SU-DHL-6 (cell line): Measurements from ENCODE around the gene PSMB1.

ENCODE experiments used
- H2AFZ ChIP-seq: fragments of 200-600 bp; sonication (generic); 2 replicates; pipeline ENCODE4 v1.6.1; 2014; ENCODE audit warnings: low read depth, mild to moderate bottlenecking, moderate library complexity, mixed read lengths, antibody characterized with exemption, low read length; ENCODE audit not compliant: severe bottlenecking
- H3F3A ChIP-seq: fragments of 200-600 bp; shearing (Covaris generic); 2 replicates; pipeline ENCODE4 v1.6.0; 2016; ENCODE audit warnings: antibody characterized with exemption, mild to moderate bottlenecking; ENCODE audit not compliant: insufficient read depth
- H3K27ac ChIP-seq: fragments of 200-600 bp; sonication (generic); 2 replicates; pipeline ENCODE4 v1.5.1; 2016; ENCODE audit warnings: low read depth, mild to moderate bottlenecking, low read length, moderate library complexity, mixed read lengths
- H3K27me3 ChIP-seq: fragments of 200-600 bp; sonication (generic), shearing (Covaris generic); 2 replicates; pipeline ENCODE4 v1.6.0; 2014; ENCODE audit warnings: mild to moderate bottlenecking, low read length
- H3K36me3 ChIP-seq: fragments of 200-600 bp; sonication (generic); 2 replicates; pipeline ENCODE4 v1.6.1; 2014; ENCODE audit warnings: mild to moderate bottlenecking, low read length, mixed read lengths
- H3K4me2 ChIP-seq: fragments of 300-600, 200-600 bp; shearing (Covaris generic), sonication (generic); 2 replicates; pipeline ENCODE4 v1.6.0; 2014; ENCODE audit warnings: low read length, low read depth, mild to moderate bottlenecking; ENCODE audit not compliant: poor library complexity, severe bottlenecking
- H3K4me3 ChIP-seq: fragments of 200-600 bp; sonication (generic); 2 replicates; pipeline ENCODE4 v1.5.1; 2014; ENCODE audit warnings: antibody characterized with exemption, low read length, mild to moderate bottlenecking, mixed read lengths; ENCODE audit not compliant: insufficient read depth, poor library complexity, severe bottlenecking
- H3K79me2 ChIP-seq: fragments of 200-600 bp; sonication (generic); 2 replicates; pipeline ENCODE4 v1.6.1; 2014; ENCODE audit warnings: mild to moderate bottlenecking, low read length, moderate library complexity; ENCODE audit not compliant: insufficient read depth
- H3K9ac ChIP-seq: fragments of 200-600 bp; sonication (generic); 2 replicates; pipeline ENCODE4 v1.7.0; 2014; ENCODE audit warnings: mild to moderate bottlenecking, low read length
- H3K9me2 ChIP-seq: fragments of 200-600 bp; sonication (generic); replicated peaks from 2 replicates; pipeline ENCODE4 v1.6.1; 2014; ENCODE audit warnings: low read length; ENCODE audit not compliant: insufficient read depth
- H3K9me3 ChIP-seq: fragments of 200-600 bp; sonication (generic); 2 replicates; pipeline ENCODE4 v1.6.1; 2014; ENCODE audit warnings: low read length, mixed read lengths; ENCODE audit not compliant: insufficient read depth
- H4K20me1 ChIP-seq: fragments of 200-600 bp; sonication (generic); 2 replicates; pipeline ENCODE4 v1.6.1; 2014; ENCODE audit warnings: low read depth, mild to moderate bottlenecking, antibody characterized with exemption, low read length, moderate library complexity, mixed read lengths
- CTCF ChIP-seq: fragments of 200-600 bp; sonication (generic); IDR thresholded peaks from one replicate; pipeline ENCODE4 v1.5.1; 2017; ENCODE audit warnings: antibody characterized with exemption, mild to moderate bottlenecking, low read length, moderate library complexity; ENCODE audit not compliant: insufficient read depth, poor library complexity, severe bottlenecking
- EZH2phosphoT487 ChIP-seq: fragments of 200-600 bp; sonication (generic), shearing (Covaris generic); conservative IDR thresholded peaks from 2 replicates; pipeline ENCODE4 v1.6.1; 2018; ENCODE audit warnings: mild to moderate bottlenecking, antibody characterized with exemption, low read length, moderate library complexity, mixed read lengths

PSMB1 gene

GRCh38 chr6:170572704-170573466 is 19.8 kb upstream of the PSMB1 start:
- Histone ChIP-seq H3K4me3 (no peak overlapping the region), H3K9ac (no peak overlapping the region), H3K79me2 (no peaks in the 10 kb centered on the region), H4K20me1 (no peaks in the 10 kb centered on the region), H3K27me3 (no peaks in the 10 kb centered on the region), H3K27ac (no peak overlapping the region), H3K9me2 (no peaks in the 10 kb centered on the region), H3K9me3 (no peaks in the 10 kb centered on the region), H3K4me2 (no peak overlapping the region), H2AFZ (no peak overlapping the region), H3K36me3 (peaks cover 28% of the 10 kb centered on the region), H3F3A (peaks cover 24% of the 10 kb centered on the region)
- TF ChIP-seq EZH2phosphoT487 (no peak), CTCF (no peak)

GRCh38 chr6:170564936-170565530 is 11.9 kb upstream of the PSMB1 start:
- H3K9me3 ChIP-seq = no peaks in the 10 kb centered on the region
- no peaks in the 10 kb centered on the region for H3K27me3 ChIP-seq
- H4K20me1 ChIP-seq = no peaks in the 10 kb centered on the region
- H3K27ac ChIP-seq = no peak overlapping the region
- no peak for TF ChIP-seq CTCF
- no peak for TF ChIP-seq EZH2phosphoT487
- H3K4me3 ChIP-seq = no peak overlapping the region
- H3K36me3 ChIP-seq = peaks cover 54% of the 10 kb centered on the region; the same call in 1 of the 2 replicates
- H2AFZ ChIP-seq = no peak overlapping the region
- H3K4me2 ChIP-seq = no peak overlapping the region
- H3K79me2 ChIP-seq = peaks cover 19% of the 10 kb centered on the region
- H3K9me2 ChIP-seq = no peaks in the 10 kb centered on the region
- H3K9ac ChIP-seq = no peak overlapping the region
- no peaks in the 10 kb centered on the region; the same call in 1 of the 2 replicates for H3F3A ChIP-seq

GRCh38 chr6:170561555-170561954 is 8.4 kb upstream of the PSMB1 start:
- no peak overlapping the region for H2AFZ ChIP-seq
- H3F3A ChIP-seq = no peaks in the 10 kb centered on the region; the same call in 1 of the 2 replicates
- no peaks in the 10 kb centered on the region for H4K20me1 ChIP-seq
- no peak overlapping the region for H3K4me3 ChIP-seq
- H3K4me2 ChIP-seq = no peak overlapping the region
- no peaks in the 10 kb centered on the region for H3K9me2 ChIP-seq
- H3K27ac ChIP-seq = no peak overlapping the region
- no peaks in the 10 kb centered on the region for H3K27me3 ChIP-seq
- peaks cover 37% of the 10 kb centered on the region for H3K79me2 ChIP-seq
- H3K9ac ChIP-seq = no peak overlapping the region
- H3K36me3 ChIP-seq = peaks cover 38% of the 10 kb centered on the region; the same call in 1 of the 2 replicates
- H3K9me3 ChIP-seq = no peaks in the 10 kb centered on the region
- TF ChIP-seq CTCF (no peak), EZH2phosphoT487 (no peak)
